HepG2 (cell line): Measurements from ENCODE around the gene ABCB10. TPM values are rescaled to one million over a fixed set of nuclear protein-coding genes. Genes with fewer than 3 reads are reported as not detected.

ENCODE experiments used
- ARID3A ChIP-seq: IDR thresholded peaks from 2 replicates; pipeline ENCODE4 v1.6.1; 2012; ENCODE audit warnings: low read depth, low read length, improper control_type of control experiment
- ELF4 ChIP-seq: sonication (generic); formaldehyde crosslinking; IDR thresholded peaks from 2 replicates; pipeline ENCODE4 v1.5.0; 2020; ENCODE audit warnings: missing genetic modification reagents, mild to moderate bottlenecking, moderate library complexity, borderline replicate concordance
- GMEB1 ChIP-seq: sonication (generic); formaldehyde crosslinking; IDR thresholded peaks from 2 replicates; pipeline ENCODE4 v1.5.1; 2020; ENCODE audit warnings: missing genetic modification reagents, mild to moderate bottlenecking, borderline replicate concordance
- GTF2F1 ChIP-seq: fragments of 150-350 bp; IDR thresholded peaks from 2 replicates; pipeline ENCODE4 v1.6.1; 2014; ENCODE audit warnings: low read length
- POLR2AphosphoS2 ChIP-seq: IDR thresholded peaks from 2 replicates; pipeline ENCODE4 v1.6.1; 2011; ENCODE audit warnings: low read depth, low read length, improper control_type of control experiment
- SAP130 ChIP-seq: IDR thresholded peaks from 2 replicates; pipeline ENCODE4 v1.6.1; 2016; ENCODE audit warnings: low read depth
- ZBTB3 ChIP-seq: sonication (generic); formaldehyde crosslinking; IDR thresholded peaks from 2 replicates; pipeline ENCODE4 v1.4.0; 2020; ENCODE audit warnings: low read depth, mild to moderate bottlenecking, moderate library complexity, missing genetic modification reagents, borderline replicate concordance
- ZNF318 ChIP-seq: sonication (generic); formaldehyde crosslinking; IDR thresholded peaks from 2 replicates; pipeline ENCODE4 v1.4.0; 2020; ENCODE audit warnings: mild to moderate bottlenecking, missing genetic modification reagents
- ZNF546 ChIP-seq: sonication (generic); formaldehyde crosslinking; conservative IDR thresholded peaks from 2 replicates; pipeline ENCODE4 v1.8.1; 2023; ENCODE audit warnings: mild to moderate bottlenecking, missing genetic modification reagents
- ZUFSP ChIP-seq: sonication (generic); formaldehyde crosslinking; IDR thresholded peaks from 2 replicates; pipeline ENCODE4 v1.9.0; 2021; ENCODE audit warnings: missing genetic modification reagents, mild to moderate bottlenecking, borderline replicate concordance
- polyA plus RNA-seq, 8 experiments: library from polyadenylated mRNA; depleted of rRNA in 3 of 8; stranded (reverse) in 7 of 8; unstranded in 1 of 8; fragments of >200 nt; fragmentation: Illumina TruSeq in 4 of 8; extraction: Trizol in 4 of 8; gene quantifications; 2 replicates each; pipeline versions ENCODE4 v1.2.1 to v1.2.3, GENCODE V29; 2011 to 2016; ENCODE audit warnings: low read depth in 4 of 8, missing spikeins in 1 of 8, mixed read lengths in 1 of 8; ENCODE audit not compliant: insufficient read depth in 1 of 8
- total RNA-seq, 5 experiments: library from RNA; depleted of rRNA; stranded (reverse); fragments of >200 nt; fragmentation: Illumina TruSeq; extraction: Trizol; gene quantifications; 2 replicates each; pipeline ENCODE4 v1.2.3, GENCODE V29; 2016; ENCODE audit warnings: low read depth in 1 of 5
- TF ChIP-seq, protein P1 (sequence below): sonication (generic); formaldehyde crosslinking; IDR thresholded peaks from 2 replicates; pipeline ENCODE4 v1.5.1; 2020; ENCODE audit warnings: missing genetic modification reagents, mild to moderate bottlenecking, borderline replicate concordance

ABCB10 gene
- total and polyA plus RNA-seq, 2 of the 13 experiments (the other 11 are each of a cell fraction or from before 2014, with no cell fraction given), result 11.2 to 28.9 TPM

- TF ChIP-seq ELF4 (no peak; the same call in 1 of the 2 replicates), GMEB1 (CRISPR knock-in tag) (peak; percentile 93), ARID3A (peak; percentile 49; the same call in 1 of the 2 replicates), ZNF546 (CRISPR knock-in tag) (no peak), GTF2F1 (no peak; the same call in 1 of the 2 replicates), ZUFSP (no peak), POLR2AphosphoS2 (peak; percentile 67; the same call in 1 of the 2 replicates), SAP130 (peak; percentile 98), ZBTB3 (CRISPR knock-in tag) (no peak; the same call in 1 of the 2 replicates), ZNF318 (CRISPR knock-in tag) (peak; percentile 34; the same call in 1 of the 2 replicates)
- TF ChIP-seq, protein P1, sequence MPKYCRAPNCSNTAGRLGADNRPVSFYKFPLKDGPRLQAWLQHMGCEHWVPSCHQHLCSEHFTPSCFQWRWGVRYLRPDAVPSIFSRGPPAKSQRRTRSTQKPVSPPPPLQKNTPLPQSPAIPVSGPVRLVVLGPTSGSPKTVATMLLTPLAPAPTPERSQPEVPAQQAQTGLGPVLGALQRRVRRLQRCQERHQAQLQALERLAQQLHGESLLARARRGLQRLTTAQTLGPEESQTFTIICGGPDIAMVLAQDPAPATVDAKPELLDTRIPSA, result no peak; the same call in 1 of the 2 replicates
Measured at GRCh38 chr1:229507951-229508822, 50.3 kb downstream of the ABCB10 start, which contains the start of gene NUP133 (continued).
